ENCODE data around the gene BLOC1S2. TPM values are rescaled to one million over a fixed set of nuclear protein-coding genes. Genes with fewer than 3 reads are reported as not detected.
"Not testable (repeated sequence)": the region's sequence is repeated elsewhere in the genome, so short reads cannot be mapped to it uniquely, and the experiment has no call there.

BLOC1S2 gene
- polyA plus RNA-seq, 1 experiment = 75.0 TPM

GRCh38 chr10:100306861-100307260, 20.4 kb upstream of the BLOC1S2 start:
- Histone ChIP-seq H3K27me3 (ENCODE audit: control insufficient read depth, insufficient read depth, low read length) (peaks cover 9% of the 10 kb centered on the region), H3K9me3 (ENCODE audit: control insufficient read depth, insufficient read depth, low read length) (no peaks in the 10 kb centered on the region), H3K4me3 (ENCODE audit: low read depth, low read length) (no peak overlapping the region), H3K27ac (ENCODE audit: low read depth, low read length) (no peak overlapping the region)
- DNase-seq (ENCODE audit: low read depth, low spot score) = no peak
- ChIA-PET CTCF (interaction anchor here (0.6 to 0.7 kb wide), 2 partner anchors 31 to 126 kb away, joined by 3 to 4 read pairs; no protein-coding TSS in a partner anchor), POLR2A (no interaction called here)
- TF ChIP-seq CTCF (IDR thresholded peaks at IDR 0.05; ENCODE audit: low read depth, low read length) = no peak

GRCh38 chr10:100304414-100304813, 17.9 kb upstream of the BLOC1S2 start:
- ChIA-PET POLR2A (no interaction called here), CTCF (interaction anchor here (0.7 to 1.7 kb wide), 5 partner anchors 13 to 204 kb away, joined by 4 to 7 read pairs (median 5); no protein-coding TSS in a partner anchor)
- no peak overlapping the region for H3K27ac ChIP-seq (ENCODE audit: low read depth, low read length)
- peaks cover 12% of the 10 kb centered on the region for H3K27me3 ChIP-seq (ENCODE audit: control insufficient read depth, insufficient read depth, low read length)
- no peaks in the 10 kb centered on the region for H3K9me3 ChIP-seq (ENCODE audit: control insufficient read depth, insufficient read depth, low read length)
- no peak for TF ChIP-seq CTCF (IDR thresholded peaks at IDR 0.05; ENCODE audit: low read depth, low read length)
- no peak for DNase-seq (ENCODE audit: low read depth, low spot score)
- no peak overlapping the region for H3K4me3 ChIP-seq (ENCODE audit: low read depth, low read length)

GRCh38 chr10:100303724-100304319, 17.3 kb upstream of the BLOC1S2 start:
- DNase-seq (ENCODE audit: low read depth, low spot score) = no peak
- ChIA-PET POLR2A (no interaction called here), CTCF (interaction anchor here (0.6 to 1.7 kb wide), 7 partner anchors 12 to 290 kb away, joined by 3 to 10 read pairs (median 6); partner anchors contain the start of gene BLOC1S2)
- H3K27ac ChIP-seq (ENCODE audit: low read depth, low read length) = no peak overlapping the region
- H3K9me3 ChIP-seq (ENCODE audit: control insufficient read depth, insufficient read depth, low read length) = no peaks in the 10 kb centered on the region
- peaks cover 15% of the 10 kb centered on the region for H3K27me3 ChIP-seq (ENCODE audit: control insufficient read depth, insufficient read depth, low read length)
- peak; percentile 74 for TF ChIP-seq CTCF (IDR thresholded peaks at IDR 0.05; ENCODE audit: low read depth, low read length)
- no peak overlapping the region for H3K4me3 ChIP-seq (ENCODE audit: low read depth, low read length)

- H3K27ac ChIP-seq (ENCODE audit: low read depth, low read length); DNase-seq (ENCODE audit: low read depth, low spot score); CTCF ChIA-PET; POLR2A ChIA-PET; H3K4me3 ChIP-seq (ENCODE audit: low read depth, low read length); H3K9me3 ChIP-seq (ENCODE audit: control insufficient read depth, insufficient read depth, low read length): not testable (repeated sequence)
- H3K27me3 ChIP-seq (ENCODE audit: control insufficient read depth, insufficient read depth, low read length) = peaks cover 25% of the 10 kb centered on the region
Observed at GRCh38 chr10:100301123-100301522, 14.6 kb upstream of the BLOC1S2 start.

GRCh38 chr10:100297242-100297641, 10.8 kb upstream of the BLOC1S2 start:
- H3K9me3 ChIP-seq (ENCODE audit: control insufficient read depth, insufficient read depth, low read length) = no peaks in the 10 kb centered on the region
- POLR2A ChIA-PET = no interaction called here
- TF ChIP-seq CTCF (IDR thresholded peaks at IDR 0.05; ENCODE audit: low read depth, low read length) = no peak
- H3K4me3 ChIP-seq (ENCODE audit: low read depth, low read length) = no peak overlapping the region
- H3K27ac ChIP-seq (ENCODE audit: low read depth, low read length) = no peak overlapping the region
- no peak for DNase-seq (ENCODE audit: low read depth, low spot score)
- CTCF ChIA-PET = no interaction called here
- H3K27me3 ChIP-seq (ENCODE audit: control insufficient read depth, insufficient read depth, low read length) = peaks cover 29% of the 10 kb centered on the region
